NCI-H524 (cell line): ENCODE results near the gene HEY2.
"Not testable (repeated sequence)": the region's sequence is repeated elsewhere in the genome, so short reads cannot be mapped to it uniquely, and the experiment has no call there.

Experiments used
- DNase-seq, 2 experiments: peaks; one replicate each; lab custom pipeline; 2025; lab: John Stamatoyannopoulos, UW

The HEY2 gene

DNA sequence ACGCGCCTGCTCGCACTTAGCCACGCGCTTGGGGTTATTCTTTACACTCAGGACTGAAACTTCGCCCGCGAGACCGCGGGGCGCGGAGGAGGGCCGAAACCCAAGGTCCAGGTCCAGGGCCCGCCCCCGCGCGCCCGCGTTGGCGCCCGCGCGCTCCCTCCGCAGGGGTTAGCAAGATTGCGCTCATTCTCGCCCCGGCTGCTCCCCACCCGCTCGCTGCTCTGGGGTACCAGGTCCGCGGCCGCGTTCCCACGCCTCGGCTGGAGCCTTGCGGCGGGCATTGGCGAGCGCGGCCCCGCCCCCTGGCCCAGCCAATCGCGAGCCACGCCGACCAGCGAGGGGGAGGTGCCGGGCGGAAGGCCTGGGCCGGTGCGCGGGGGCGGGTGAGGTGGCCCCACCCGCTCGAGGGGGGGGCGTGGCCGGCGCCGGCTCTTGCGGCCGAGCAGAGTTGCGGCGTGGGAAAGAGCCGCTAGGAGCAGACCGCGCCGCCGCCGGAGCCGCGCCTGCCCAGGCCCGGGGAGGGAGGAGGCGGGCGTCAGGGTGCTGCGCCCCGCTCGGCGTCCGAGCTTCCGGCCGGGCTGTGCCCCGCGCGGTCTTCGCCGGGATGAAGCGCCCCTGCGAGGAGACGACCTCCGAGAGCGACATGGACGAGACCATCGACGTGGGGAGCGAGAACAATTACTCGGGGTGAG is at the start of gene HEY2:
TSS of gene HEY2 (plus strand) at position 460 of the 692 bp plus-strand sequence. CDS start at position 605, 145 bp downstream.
- DNase-seq: peak; percentile 94 to 98

DNA sequence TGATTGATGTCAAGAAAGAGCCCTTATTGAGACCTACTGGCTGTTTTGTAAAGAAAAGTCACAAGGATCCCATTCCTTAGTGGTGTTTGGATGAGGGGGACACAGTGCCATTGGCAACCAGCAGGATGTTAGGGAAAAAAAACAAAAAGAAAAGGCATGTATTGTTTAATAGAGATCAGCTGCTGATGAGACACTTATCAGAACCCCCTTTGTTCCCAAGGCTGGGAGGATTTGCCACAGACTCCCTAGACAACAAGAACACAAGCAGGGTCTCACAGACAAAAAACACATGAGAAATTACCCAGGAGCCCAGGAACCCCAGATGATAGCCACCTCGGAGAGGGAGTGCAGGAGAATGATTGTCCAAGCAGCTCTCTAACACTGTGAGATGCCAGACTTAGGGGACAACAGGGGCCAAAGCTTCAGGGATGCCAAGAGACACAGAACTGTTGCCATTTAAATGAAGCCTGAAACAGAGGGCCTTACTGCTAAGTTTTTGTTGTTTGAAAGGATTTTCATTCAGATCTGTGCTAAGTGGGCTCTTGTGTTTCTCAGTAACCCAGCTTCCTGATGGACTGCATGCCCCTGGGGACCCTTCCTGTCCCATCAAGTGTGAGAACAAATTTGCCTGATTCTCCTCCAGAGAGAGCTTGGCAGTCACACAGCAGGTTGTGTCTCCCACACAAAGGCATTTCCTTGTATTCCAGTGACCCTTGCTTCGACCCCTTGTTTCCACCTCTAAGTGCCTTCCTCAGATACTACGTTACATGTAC is 48.7 kb upstream of the HEY2 start:
- DNase-seq: no peak

DNA sequence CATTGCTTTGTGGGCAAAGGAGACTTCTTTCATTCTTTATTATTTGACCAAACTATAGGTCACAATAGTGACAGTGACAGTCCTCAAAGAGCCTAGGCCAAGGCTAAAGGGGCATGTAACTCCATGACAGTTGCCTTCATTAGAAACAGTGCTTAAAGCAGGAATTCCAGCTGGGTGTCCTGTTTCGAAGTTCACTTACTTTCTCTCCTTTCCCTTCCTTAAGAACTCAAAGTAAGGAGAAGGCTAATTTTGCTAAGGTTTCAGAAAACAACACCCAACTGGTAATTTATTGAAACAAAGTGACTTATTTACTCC is 48.1 kb upstream of the HEY2 start:
- DNase-seq: no peak

DNA sequence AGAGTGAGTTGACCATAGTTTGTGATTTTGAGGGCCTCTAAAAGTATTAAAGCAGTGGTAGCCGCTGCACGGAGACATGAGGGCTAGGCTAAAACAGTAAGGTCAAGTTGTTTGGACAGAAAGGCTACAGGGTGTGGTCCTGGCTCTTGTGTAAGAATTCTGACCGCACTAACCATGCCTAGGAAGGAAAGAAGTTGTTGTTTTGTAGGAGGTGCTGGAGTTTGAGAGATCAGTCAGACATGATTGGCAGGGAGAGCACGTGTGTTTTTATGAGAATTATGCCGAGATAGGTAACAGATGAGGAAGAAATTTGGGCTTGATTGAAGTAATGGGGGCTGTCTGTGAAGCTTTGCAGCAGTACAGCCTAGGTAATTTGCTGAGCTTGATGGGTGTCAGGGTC is 45.5 kb upstream of the HEY2 start:
- not testable (repeated sequence) for DNase-seq

DNA sequence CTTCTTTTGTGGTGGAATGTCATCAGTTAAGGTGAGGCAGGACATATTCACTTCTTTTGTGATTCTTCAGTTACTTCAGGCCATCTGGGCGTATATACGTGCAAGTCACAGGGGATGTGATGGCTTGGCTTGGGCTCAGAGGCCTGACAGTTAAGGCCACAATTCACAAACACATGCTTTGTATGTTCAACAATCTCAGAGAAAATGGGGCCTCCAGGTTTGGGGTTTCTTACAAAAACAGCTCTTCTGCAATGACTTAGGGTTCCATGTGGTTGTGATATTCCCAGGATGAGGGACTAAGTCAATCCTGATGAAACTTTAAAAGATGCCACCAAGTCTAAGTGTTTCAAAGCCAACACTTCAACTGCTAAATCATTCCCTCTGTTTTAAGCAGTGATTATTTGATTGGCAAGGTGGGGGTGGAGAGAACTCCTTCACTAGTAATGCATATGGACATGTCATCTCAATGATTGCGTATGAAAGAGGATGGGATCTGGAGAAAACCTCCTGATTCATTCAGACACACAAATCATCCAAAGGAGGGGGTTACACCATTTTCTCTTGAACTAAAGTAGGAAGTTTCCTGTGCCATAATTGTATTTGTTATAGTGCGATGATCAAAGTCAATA is 41.7 kb upstream of the HEY2 start:
- no peak for DNase-seq

DNA sequence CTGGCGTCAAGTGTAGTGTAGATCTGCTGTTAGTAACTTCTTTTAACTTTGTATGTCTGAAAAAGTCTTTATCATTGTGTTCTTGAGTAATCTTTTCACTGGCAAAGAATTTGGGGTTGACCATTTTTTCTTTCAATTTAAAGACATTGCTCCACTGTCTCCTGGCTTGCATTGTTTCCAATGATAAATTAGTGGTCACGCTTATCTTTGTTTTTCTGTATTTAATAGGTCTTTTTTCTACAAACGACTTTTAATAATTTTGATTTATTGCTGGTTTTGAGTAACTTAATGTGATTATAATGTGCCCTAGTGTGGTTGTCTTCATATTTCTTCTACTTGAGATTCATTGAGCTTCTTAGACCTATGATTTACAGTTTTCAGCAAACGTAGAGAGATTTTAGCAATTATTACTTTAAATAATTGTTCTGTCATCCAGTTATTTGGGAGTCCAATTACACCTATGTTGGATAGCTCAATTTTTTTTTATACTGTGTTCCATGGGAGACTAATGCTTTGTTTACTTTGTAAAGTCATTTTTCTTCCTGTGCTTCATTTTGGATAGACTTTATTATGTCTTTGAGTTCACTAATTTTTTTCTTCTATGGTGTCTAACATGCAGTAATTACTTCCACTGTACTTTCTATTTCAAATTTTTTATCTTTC is 38.3 kb upstream of the HEY2 start:
- DNase-seq: no peak

DNA sequence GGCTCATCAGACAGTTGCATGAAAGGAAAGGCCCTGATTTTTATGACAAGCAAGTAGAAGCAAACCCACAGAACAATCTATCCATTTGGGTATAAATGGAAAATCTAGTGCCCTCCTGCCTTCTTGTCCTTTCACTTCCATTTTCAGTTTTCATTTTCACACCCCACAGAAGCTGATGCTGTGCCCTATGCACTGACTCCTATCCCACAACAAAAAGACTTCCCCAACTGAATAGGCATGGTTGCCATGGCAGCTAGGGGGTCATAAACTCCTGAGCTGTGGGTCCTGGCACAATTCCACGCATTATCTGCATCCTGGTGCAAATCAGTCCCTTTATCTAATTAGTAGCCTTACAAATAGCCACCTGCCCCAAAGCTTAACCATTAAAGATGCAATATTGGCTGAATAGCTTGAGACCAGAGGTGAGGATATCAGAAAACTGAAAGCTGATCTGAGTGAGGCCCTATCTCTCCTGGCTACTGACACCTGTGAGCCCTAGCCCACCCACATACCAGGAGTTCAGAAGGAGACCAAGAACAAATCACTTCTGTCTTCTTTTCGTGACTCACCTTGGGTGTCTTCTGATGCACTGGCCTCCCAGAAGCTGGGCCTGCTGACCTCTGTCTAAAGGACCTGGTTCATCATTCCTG is 34.9 kb upstream of the HEY2 start:
- DNase-seq: peak; percentile 42 to 72

DNA sequence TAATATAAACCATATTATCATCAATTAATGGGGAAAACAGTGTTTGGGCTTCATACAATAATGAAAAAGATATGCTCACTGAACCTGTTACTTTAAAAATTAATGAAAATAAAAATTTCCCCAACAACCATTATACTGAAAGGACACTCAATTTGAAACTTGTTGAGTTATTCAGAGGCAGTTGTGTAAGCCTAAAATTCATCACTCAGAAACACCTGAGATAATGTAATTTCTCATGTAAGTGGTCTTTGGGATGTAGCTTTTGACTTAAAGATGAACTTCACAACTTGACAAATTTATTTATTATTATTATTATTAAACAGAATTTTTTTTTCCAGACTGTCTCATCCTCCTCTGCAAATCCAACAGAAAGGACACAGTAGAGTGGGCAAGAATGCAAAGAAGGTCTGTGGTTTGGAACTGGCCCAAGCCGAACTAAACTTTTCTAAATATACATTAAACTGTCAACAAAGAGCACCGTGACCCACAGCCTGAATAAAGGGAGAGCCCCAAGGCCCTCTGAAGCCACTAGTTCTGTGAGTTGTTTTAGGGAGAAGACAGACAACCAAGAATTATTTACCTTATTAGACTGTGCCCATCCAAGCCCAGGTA is 32.2 kb upstream of the HEY2 start:
- no peak for DNase-seq

DNA sequence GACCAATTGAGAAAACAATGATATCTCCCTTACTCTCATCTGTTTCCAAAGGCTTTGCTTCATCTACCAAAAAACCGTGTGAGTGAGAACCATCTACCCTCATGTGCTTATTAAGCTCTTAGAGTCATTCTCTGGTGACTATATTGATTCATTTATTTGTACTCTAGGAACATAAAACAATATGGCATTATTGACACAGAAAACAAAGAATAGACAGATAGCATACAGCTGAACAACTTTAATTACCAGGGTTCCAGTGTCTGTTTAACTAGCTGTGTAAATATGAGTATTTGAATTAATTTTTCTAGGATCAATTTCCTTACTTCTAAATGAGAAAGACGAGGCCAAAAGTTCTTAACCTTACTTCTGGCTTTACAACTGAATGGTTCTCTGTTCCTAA is 31.3 kb upstream of the HEY2 start:
- no peak for DNase-seq

DNA sequence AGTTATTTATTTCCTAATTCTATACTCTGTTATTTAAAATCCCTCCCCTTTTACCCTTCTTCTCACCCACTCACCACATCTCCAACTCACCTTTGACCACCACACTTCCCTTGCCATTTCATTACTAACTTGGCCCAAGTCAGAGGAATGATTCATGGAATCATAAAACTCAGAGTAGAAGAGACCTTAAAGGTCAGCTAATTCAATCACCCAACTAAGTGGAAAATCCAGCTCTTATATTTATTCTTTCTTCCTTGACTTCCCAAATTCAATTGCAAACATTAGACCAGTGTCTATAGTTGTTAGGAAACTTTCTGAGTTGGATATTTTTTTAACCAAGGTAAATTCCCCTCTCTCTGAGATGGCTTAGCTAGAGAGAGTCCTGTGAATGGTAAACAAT is 26.5 kb upstream of the HEY2 start:
- DNase-seq: no peak

DNA sequence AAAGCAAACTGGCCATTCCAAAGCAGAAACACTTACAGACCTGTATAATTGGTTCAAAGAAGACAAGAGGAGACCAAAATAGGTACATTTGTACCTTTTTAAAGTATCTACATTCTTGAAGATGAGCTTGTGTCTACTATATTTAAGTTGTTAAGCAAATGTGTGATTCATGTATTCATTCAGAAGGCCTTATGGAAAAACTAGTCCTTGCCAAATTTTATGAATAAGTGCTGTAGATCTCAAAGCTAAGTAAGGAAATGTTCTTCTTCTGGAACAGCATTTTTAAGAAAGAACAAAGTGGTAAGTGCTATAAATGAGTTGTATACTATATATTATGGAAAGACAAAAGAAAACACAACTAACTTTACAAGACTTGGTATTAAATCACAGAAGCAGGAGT is 22.2 kb upstream of the HEY2 start:
- DNase-seq: no peak

DNA sequence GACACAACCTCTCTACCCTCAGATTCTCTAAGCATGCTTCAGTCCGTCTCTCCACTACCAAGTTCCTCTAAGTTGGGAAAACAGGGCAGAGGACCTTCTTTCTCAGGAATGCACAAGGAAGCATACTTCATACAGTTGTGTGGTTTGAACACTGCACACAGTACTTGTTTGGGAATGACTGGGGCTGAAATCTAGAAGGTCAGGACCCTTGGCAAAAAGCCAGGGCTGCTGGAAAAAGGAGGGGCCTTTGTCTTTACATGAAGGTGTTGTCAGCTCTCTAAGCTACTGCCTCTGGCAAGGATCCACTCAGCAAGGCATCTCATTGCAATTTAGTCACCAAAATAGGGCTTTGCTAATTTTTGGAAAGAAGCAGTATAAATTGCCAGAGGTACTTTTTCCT is 20.7 kb upstream of the HEY2 start:
- DNase-seq: no peak

DNA sequence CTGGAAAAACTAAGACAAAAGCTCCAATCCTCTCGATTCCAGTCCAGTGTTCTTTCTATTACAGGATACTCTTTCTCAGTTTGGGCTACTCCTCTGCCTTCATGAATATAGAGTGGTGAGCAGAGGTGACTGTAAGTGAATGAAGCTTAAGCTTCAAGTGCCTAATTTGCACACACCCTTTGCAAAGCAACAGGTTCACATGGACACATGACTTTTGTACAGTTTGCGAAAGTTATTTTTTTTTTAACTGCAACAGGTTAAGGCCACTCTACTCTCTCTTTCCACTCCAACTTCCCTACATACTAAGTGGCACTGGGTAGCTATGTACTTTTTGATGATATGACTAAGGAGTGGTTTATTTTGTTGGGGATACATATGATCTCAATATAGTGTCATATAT is 19.4 kb upstream of the HEY2 start:
- DNase-seq: no peak

DNA sequence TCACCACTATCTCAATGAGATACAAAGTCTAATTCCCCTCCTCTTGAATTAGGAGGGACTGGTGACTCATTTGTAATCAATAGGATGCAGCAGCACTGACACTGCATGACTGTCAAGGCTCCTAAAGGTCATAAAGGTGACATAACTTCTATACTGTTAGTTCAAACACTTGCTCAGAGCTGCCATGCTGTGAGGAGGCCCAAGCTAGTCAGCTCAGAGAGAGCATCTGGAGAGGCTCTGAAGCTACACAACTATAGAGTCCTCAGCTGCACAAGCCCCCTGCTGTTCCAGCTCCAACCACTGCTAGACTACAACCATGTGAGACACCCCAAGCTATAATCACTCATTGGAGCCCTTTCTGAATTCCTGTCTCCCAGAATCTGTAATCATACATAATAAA is 17.0 kb upstream of the HEY2 start:
- DNase-seq: peak; percentile 75 to 78

DNA sequence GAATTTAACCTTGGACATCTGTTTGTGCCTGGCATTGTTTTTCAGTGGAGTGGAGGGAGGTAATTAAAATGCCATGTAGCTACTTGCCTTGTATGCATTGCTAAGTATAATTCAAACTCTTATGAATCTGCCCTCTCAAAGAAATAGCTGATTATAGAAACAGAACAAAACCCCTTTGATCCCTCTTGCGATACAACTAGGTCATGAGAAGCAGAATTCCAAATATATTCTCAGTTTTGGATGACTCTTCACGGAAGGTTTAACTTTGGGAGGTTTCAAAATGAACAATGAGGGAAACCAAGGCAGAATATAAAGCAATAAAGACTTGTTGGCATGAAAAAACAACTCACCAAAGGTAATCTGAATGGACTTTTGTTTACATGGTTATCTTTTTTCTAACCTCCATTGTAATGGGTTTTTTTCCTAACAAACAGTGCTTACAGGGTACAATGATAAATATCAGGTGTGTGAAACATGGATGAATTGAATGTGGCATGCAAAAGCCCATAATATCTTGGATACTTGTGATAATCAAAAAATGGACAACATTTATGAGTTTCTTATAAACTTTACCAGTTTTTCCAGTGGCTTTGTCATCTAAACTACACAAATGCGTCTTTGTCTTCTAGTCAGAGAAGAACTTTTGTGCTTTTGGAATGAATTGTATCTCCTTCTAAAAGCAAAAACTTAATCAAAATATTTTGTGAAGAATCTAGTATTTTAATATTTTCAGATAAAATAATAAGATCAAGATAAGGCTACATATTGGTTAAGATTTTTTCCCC is 15.7 kb upstream of the HEY2 start:
- peak in 1 of 2 experiments; percentile 96 for DNase-seq

DNA sequence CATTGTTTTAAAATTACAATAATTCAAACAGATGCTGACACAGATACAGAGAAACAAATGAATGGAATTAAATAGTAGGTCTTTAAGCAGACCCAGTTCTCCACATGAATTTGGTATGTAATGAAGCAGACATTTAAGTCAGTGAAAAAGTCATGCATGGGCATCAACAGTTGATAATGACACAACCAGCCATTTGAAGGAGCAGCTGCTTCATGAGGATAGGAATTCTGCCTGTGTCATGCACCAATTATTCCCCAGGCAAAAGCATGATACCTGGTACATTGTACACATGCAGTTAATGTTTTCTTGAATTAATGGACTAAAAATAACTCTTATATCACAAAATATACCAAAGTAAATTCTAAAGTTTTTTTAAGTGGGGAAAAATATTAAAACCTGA is 11.2 kb upstream of the HEY2 start:
- peak in 1 of 2 experiments; percentile 39 for DNase-seq

DNA sequence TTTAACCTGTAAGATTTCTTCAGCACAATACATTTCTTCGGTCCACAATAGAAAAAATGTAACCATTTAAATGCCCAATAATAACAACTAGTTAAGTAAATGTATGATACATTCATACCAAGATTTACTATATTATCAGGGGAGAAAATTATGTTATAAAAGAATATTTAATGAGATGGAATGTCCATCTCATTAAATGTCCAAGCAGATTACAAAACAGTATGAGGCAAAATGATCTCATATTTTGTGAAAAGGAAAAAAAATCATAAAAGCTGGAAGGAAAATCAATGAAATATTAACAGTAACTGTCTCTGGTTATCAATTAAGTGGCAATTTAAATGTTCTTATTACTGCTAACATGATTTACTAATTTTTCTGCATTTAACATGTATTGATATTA is 10.1 kb upstream of the HEY2 start:
- DNase-seq: no peak

DNA sequence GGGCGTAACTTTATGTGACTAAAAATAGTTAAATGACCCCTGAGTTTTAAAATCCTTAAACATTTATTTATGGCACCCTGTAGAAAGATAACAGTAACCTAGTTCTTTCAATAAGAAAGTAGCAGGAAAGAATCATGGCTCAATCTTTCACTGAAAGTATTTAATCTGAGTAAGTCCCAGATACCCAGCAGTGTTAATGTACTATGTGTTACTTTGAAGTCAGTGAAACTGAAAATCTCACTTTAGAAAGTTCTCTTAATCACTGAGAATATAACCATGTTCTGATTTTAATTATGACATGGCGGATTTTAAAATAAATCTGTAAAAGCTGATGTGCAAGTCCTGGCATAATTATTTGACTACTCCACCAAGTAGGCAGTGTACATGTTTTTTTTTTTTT is 8.1 kb upstream of the HEY2 start:
- no peak for DNase-seq

DNA sequence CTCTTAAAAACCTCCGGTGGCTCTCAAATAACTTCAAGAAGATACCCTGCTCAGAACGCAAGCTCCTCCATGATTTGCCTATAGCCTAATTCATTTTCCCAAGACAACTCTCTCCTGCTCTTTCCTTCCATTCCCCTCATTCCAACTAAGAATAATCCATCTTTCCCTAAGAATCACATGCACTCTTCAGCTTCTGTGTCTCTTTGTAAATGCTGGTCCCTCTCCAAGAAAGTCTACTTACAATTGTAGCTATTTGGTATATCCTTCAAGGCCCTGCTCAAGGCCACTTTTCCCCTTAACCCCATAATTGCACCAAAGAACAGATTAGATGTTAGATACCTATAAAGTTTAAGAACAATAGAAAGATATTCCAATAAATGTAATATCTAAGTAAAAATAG is 7.4 kb upstream of the HEY2 start:
- no peak for DNase-seq

DNA sequence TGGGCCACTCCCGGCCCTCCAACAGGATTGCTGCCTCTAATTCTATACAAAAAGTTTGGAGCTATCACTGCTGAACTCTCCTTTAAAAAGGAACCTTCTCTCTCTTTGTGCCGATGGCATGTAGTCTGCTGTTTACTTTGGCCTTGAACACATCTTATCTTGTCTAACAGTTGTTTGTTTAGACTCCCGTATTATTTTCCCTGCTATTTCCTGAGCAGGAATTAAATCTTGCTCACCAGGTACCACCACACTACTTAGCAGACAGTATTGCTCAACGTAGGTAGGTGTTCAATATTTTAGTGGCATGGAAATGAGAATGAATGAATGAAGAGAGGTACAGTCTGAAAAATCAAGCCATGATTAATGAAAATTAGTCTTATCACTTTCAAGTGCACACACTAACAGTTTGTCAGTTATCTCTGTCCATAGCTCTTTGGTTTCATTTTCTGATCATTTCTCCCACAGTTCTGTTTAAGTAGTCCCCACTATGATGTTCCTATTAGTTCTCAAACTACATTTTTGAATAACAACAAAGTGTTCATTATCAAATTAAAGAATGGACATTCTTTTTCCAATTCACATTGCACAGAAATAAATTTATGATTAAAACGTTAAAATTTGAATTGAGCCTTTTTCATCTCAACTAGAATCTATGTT is 6.8 kb upstream of the HEY2 start:
- DNase-seq: no peak

DNA sequence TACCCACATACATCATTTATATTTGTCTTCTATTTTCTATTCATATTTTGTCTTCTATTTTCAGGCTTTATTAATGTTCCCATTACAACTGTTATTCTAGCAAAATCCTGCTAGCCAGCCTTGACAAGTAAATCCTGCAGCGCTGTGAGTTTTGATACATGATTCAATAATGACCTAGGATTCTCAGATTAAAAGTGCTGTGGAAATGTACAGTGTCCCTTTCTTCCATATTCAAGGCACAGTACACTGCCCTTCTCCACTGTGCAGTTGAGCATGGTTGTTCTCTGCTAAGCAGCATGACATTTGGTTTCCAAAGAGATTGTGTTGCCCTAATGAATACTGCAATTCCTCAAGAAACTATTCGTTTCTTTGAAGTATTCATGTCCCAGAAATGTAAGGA is 5.8 kb upstream of the HEY2 start:
- DNase-seq: peak in 1 of 2 experiments; percentile 33
